Gastrocnemius medialis (tissue), 4 donors: ENCODE results near the gene TRHDE.

Source experiments
- CTCF ChIP-seq, 5 experiments: fragments of 450-650 bp in 3 of 5; fragments of 200-600 bp in 2 of 5; sonication (generic) in 2 of 5; IDR thresholded peaks in 4 of 5; conservative IDR thresholded peaks in 1 of 5; 1 replicate in 4 of 5; 2 replicates in 1 of 5; pipeline ENCODE4 v1.5.1; 2016 to 2019; ENCODE audit warnings: antibody characterized with exemption in 5 of 5, mild to moderate bottlenecking in 3 of 5, moderate library complexity in 3 of 5
- POLR2A ChIP-seq, 2 donors: fragments of 450-650 bp; IDR thresholded peaks; one replicate each; pipeline ENCODE4 v1.6.1; 2017; ENCODE audit warnings: antibody characterized with exemption in 2 of 2, mild to moderate bottlenecking in 2 of 2, moderate library complexity in 2 of 2

DNA sequence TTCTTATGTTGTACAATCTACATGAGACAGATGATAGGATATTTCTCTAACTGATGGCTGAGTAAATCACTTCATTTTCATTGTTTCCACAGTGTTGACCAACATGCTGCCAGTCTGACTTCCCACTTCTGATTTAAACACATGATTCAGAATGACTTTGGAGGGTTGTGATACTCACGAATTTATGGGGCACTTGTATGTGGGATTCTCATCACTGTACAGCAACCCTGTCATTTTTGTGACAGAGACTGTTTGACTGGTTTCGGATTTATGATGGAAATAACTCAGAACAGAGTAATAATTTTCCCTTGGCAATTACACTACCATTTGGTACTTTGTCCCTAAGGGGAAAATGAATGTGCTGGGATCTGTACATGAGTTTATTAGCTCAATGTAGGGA lies 333.8 kb downstream of the TRHDE start:
- TF ChIP-seq POLR2A (IDR thresholded peaks at IDR 0.05), result no peak
- TF ChIP-seq CTCF (IDR thresholded peaks at IDR 0.05 in 4 of 5, conservative IDR thresholded peaks at IDR 0.05 in 1 of 5), result no peak
